Upper lobe of right lung (tissue), 1 donor: Measurements from ENCODE around the gene ACD. TPM values are rescaled to one million over a fixed set of nuclear protein-coding genes. Genes with fewer than 3 reads are reported as not detected.
A peak's percentile ranks its signal among the peaks of the same experiment; 100 is the strongest.

Experiments used
- ATAC-seq: fragments of 200-7000 bp; cut with Tn5 transposase; one replicate; pipeline ENCODE4 v1.9.1; 2020; ENCODE audit warnings: mild to moderate bottlenecking, moderate library complexity
- DNase-seq: peaks from one replicate; pipeline ENCODE4 v3.0.0-alpha.2; 2020
- H3K27ac ChIP-seq: fragments of 200-600 bp; one replicate; pipeline ENCODE4 v1.8.0; 2022
- H3K27me3 ChIP-seq: fragments of 200-600 bp; one replicate; pipeline ENCODE4 v1.8.0; 2022; ENCODE audit warnings: mild to moderate bottlenecking
- H3K36me3 ChIP-seq: fragments of 200-600 bp; one replicate; pipeline ENCODE4 v1.8.0; 2022
- H3K4me1 ChIP-seq: fragments of 200-600 bp; one replicate; pipeline ENCODE4 v1.8.0; 2022
- H3K4me3 ChIP-seq: fragments of 200-600 bp; one replicate; pipeline ENCODE4 v1.8.0; 2022; ENCODE audit warnings: mild to moderate bottlenecking
- H3K9me3 ChIP-seq: fragments of 200-600 bp; one replicate; pipeline ENCODE4 v1.8.0; 2022
- CTCF ChIP-seq: fragments of 200-600 bp; IDR thresholded peaks from one replicate; pipeline ENCODE4 v1.8.0; 2022; ENCODE audit warnings: antibody characterized with exemption
- intact Hi-C: fragments of 100-400 bp; cut with DNase I; formaldehyde crosslinking; loops from one replicate; pipeline ENCODE4 v1.11.0; 2022
- total RNA-seq: library from RNA; stranded (reverse); fragmentation: NEBNext Ultra II Directional; extraction: Animal tissue kit (Norgen Biotek cat#: 25700); gene quantifications from one replicate; pipeline ENCODE4 v1.2.1, GENCODE V29; 2021
- donor health status: DM: no; HTN: yes; CAD: no; lungs with severe emphysema.

Gene ACD
- total RNA-seq, 1 donor from 2014 or later = 14.3 TPM

DNA sequence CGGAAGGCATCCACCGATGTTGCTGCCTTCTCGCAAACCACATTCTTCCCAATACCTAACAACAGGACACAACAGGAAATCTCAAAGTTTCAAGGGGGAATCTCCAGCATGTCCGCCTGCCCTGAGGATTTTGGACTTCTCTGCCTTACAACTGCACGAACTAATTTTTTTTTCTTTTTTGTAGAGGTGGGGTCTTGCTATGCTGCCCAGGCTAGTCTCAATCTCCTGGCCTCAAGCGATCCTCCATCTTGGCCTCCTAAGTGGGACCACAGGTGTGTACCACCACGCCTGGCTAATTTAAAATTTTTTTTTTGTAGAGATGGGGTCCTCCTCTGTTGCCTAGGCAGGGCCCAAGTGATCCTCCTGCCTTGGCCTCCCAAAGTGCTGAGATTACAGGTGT is 15.9 kb upstream of the ACD start:
- ATAC-seq (no peak), DNase-seq (no peak)
- H3K36me3 ChIP-seq = no peaks in the 10 kb centered on the region
- no peak overlapping the region for H3K4me3 ChIP-seq
- intact Hi-C loops = loop anchor here (10.0 kb wide), 1 partner anchor 249 kb away; no protein-coding TSS in a partner anchor
- peaks cover 25% of the 10 kb centered on the region for H3K4me1 ChIP-seq
- H3K27ac ChIP-seq = no peak overlapping the region
- no peak for TF ChIP-seq CTCF
- no peaks in the 10 kb centered on the region for H3K9me3 ChIP-seq
- H3K27me3 ChIP-seq = no peaks in the 10 kb centered on the region

GRCh38 chr16:67675579-67675935 is 15.5 kb upstream of the ACD start:
- Histone ChIP-seq H3K4me3 (no peak overlapping the region), H3K36me3 (no peaks in the 10 kb centered on the region), H3K9me3 (no peaks in the 10 kb centered on the region), H3K27ac (no peak overlapping the region), H3K27me3 (no peaks in the 10 kb centered on the region), H3K4me1 (peaks cover 25% of the 10 kb centered on the region)
- TF ChIP-seq CTCF = no peak
- intact Hi-C loops = loop anchor here (10.0 kb wide), 1 partner anchor 249 kb away; no protein-coding TSS in a partner anchor
- DNase-seq (no peak), ATAC-seq (no peak)

GRCh38 chr16:67674851-67675578 is 15.0 kb upstream of the ACD start:
- DNase-seq (no peak), ATAC-seq (no peak)
- no peak for TF ChIP-seq CTCF
- no peak overlapping the region for H3K4me3 ChIP-seq
- no peaks in the 10 kb centered on the region for H3K9me3 ChIP-seq
- H3K36me3 ChIP-seq = no peaks in the 10 kb centered on the region
- peaks cover 25% of the 10 kb centered on the region for H3K4me1 ChIP-seq
- peak overlapping the region; percentile 92 for H3K27ac ChIP-seq
- no peaks in the 10 kb centered on the region for H3K27me3 ChIP-seq
- intact Hi-C loops = loop anchor here (10.0 kb wide), 1 partner anchor 250 kb away; no protein-coding TSS in a partner anchor

- Histone ChIP-seq H3K9me3 (no peaks in the 10 kb centered on the region), H3K4me3 (no peak overlapping the region), H3K27me3 (no peaks in the 10 kb centered on the region), H3K36me3 (no peaks in the 10 kb centered on the region), H3K27ac (peak overlapping the region; percentile 92), H3K4me1 (peaks cover 25% of the 10 kb centered on the region)
- no peak for TF ChIP-seq CTCF
- intact Hi-C loops = loop anchor here (10.0 kb wide), 1 partner anchor 251 kb away; no protein-coding TSS in a partner anchor
- DNase-seq (peak; percentile 83), ATAC-seq (peak; percentile 74)
Observed at GRCh38 chr16:67673712-67674580, 13.9 kb upstream of the ACD start.

DNA sequence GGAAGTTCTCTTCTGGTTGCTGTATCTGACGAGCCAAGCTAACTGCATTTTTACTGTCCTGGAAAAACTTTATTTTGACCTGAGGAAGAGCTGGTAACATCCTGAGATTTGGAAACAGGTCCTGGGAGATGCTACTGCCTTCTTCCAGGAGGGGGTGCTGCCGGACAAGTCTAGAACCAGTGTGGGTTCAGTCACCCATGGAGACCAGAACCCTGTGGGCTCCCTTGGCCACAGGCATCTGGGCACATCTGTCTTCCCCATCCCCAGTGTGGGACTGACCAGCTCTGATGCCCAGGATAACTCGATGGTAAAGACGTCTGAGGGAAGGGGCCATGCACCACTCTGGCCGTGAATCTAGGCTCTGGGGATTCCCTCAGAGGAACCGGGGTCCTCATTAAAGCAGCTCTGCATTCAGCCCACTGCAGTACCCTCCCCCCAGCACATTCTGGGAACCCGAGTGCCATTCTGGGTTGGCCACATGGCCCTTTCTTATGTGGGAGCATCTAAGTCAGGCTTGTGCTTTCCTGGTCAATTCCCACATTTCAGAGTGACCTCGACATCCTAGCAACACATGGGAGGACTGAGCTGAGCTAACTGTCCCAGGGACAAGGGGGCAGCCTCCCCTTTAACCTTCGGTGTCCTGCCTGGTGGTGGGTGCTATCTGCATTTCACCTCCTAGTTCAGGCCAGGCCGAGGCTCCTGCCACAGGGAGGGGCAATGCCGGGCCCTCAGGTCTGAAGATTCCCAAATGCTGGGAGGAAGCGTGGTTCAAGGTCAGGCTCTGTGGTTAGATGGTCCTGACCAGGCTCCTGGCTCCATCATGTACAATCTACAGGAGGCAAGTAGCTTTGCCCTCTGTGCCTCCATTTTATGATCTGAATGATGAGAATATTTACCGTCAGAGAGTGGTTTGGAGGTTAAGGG is 12.9 kb upstream of the ACD start:
- Histone ChIP-seq H3K4me1 (peaks cover 27% of the 10 kb centered on the region), H3K27ac (peak overlapping the region; percentile 92), H3K27me3 (no peaks in the 10 kb centered on the region), H3K4me3 (no peak overlapping the region), H3K36me3 (no peaks in the 10 kb centered on the region), H3K9me3 (no peaks in the 10 kb centered on the region)
- DNase-seq = no peak
- ATAC-seq = peak; percentile 74
- intact Hi-C loops = loop anchor here (10.0 kb wide), 1 partner anchor 252 kb away; no protein-coding TSS in a partner anchor
- TF ChIP-seq CTCF = peak; percentile 73
